Cerebellar nuclear complex (tissue), 1 donor: ENCODE data around the gene IGFL3.
"Not testable (repeated sequence)": the region's sequence is repeated elsewhere in the genome, so short reads cannot be mapped to it uniquely, and the experiment has no call there.

ENCODE experiments used
- DNase-seq, 2 experiments: peaks; one replicate each; lab custom pipeline; 2025; lab: John Stamatoyannopoulos, UW

Gene IGFL3

DNA sequence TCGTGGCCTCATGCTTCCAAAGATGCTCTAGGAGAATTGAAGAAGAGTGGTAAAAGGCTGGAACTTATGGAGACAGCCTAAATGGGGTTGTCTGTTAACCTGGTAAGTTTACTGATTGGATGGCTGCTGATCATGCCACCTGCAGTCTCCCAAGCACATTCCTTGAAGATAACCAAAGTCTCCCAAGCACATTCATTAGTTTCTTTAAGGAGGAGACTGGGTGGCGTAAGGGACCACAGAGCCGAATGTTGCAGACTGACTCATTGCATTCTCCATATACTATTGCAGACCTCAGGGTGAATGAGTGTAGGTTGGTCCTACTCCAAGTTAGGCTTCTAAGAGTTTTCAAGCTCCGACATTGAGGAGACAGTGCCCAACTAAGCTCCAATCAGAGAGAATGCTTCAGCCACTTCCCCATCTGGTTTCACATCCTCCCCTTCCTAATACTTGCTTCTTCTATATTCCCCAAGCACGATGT is at the start of gene IGFL3:
TSS of gene IGFL3 (minus strand) at position 51 of the 478 bp plus-strand sequence. CDS start at position 12, 39 bp downstream.
- DNase-seq: no peak

DNA sequence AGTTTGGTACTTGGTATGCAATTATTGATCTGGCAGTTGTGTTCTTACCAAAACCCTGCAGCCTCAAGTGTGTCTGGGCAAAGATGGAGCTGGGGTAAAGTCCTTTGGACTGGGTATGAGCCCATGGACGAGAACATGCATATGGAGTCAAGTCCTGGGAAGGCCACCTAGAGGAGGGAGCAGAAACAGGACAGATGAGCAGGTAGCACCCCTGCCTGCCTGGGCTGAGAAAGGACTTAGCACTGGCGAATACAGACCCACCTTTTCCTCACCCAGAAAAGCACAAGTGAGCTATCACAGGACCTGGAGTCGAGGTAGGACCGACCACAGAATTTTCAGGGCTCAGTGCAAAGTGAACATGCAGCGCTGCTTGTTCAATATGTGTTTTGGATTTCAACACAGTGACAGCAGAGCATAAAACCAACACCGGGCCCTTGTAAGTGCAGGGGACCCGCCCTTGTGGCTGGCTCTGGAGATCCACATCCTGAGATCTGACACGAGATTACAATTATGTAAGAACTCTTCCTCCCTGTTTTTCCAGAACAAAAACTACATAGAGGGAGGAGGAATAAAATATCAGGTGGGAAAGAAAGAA is 49.5 kb upstream of the IGFL3 start:
- DNase-seq: no peak

DNA sequence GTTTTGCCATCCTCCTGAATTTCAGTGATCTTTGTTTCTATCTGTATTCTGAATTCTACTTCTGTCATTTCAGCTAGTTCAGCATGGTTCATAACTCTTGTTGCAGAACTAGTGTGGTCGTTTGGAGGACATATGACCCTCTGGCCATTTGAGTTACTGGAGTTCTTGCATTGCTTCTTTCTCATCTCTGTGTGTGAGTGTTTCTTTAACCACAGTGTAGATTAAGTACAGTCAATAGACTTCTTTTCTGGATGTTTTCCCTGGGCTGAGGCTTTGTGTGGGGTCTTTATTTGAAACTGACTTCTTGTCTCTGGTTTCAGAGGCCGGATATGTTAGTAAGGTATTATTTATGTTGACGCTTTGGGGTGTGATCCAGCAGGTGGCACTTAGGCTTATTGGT is 38.2 kb upstream of the IGFL3 start:
- DNase-seq: no peak

DNA sequence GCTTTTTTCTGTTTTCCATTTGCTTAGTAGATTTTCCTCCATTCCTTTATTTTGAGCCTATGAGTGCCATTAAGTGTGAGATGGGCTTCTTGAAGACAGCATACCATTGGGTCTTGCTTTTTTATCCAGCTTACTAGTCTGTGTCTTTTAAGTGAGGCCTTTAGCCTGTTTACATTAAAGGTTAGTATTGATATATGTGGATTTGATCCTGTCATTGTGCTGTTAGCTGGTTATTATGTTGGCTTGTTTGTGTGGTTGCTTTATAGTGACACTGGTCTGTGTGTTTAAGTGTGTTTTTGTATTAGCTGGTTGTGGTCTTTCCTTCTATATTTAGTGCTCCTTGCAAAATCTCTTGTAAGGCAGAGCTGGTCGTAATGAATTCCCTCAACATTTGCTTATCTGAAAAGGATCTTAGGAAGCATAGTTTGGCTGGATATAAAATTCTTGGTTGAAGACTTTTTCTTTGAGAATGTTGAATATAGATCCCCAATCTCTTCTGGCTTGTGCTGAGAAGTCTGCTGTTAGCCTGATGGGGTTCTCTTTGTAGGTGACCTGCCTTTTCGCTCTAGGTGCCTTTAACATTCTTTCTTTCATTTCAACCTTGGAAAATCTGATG is 37.3 kb upstream of the IGFL3 start:
- DNase-seq: not testable (repeated sequence)

DNA sequence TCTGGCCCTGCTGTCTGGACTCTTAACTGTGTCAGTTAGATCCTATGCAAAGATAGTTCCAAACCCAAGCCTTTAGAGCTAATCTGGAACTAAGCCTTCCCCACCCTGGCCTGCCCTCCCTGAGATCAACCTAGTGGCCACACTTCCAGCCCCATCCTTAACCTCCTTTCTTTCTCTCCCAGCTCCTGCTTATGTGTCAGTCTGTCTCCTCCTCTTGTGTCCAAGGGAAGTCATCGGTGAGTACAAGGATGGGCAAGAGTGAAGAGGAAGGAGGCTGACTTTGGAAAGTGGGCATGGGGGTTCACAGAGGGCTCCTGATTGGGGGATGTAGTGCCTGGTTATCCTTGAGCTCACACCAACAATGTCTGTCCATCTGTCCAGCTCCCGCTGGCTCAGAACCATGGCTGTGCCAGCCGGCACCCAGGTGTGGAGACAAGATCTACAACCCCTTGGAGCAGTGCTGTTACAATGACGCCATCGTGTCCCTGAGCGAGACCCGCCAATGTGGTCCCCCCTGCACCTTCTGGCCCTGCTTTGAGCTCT is 35.8 kb upstream of the IGFL3 start:
- no peak for DNase-seq

DNA sequence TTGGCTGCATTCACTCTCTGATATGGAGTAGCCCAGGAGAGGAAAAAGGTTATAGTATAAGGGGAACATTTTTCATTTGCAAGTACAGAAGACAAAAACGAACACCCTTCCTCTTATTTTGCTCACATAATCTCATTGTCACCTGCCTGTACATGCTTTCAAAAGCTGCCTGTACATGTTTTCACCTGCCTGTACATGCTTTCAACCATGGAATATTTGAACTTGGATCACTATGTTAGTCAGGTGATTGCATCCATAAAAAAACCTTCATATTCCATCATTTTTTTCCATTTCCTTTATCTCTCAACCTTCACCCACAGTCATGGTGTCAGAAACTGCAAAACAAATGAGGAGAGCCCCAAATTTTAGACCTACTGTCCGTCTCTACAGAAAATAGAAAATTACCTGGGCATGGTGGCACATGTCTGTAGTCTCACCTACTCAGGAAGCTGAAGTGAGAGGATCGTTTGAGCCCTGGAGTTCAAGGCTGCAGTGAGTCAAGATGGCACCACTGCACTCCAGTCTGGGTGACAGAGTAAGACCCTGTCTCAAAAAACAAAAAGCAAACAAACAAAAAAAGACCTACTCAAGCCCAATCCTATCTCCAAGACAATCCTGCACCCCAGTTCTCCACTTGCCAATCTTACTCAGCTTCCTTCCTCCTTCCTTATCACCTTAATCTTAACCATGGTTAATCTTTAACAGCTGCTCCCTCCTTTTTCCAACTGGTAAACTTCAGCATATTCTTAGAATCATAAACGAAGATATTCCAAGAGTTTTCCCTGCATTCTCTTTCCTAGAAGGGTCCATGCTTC is 35.1 kb upstream of the IGFL3 start:
- DNase-seq: no peak

DNA sequence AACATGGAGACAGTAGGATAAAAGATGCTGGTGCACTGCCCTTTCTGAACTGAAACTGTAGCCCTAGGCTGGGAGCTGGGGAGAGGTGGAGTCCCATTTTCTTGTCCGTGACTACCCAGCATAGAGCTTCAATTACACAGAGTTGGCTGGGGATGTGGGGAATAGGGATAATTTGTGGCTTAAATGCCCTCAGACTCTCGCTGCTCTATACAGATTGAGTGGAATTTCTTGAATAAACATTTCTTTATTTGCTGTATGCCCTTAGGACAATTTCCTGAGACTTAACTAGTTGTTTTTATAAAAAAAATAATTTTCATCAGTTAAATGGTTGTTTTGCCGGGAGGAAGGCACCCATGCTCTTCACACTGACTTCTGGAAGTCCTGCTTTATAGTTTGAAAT is 30.7 kb upstream of the IGFL3 start:
- DNase-seq: no peak

DNA sequence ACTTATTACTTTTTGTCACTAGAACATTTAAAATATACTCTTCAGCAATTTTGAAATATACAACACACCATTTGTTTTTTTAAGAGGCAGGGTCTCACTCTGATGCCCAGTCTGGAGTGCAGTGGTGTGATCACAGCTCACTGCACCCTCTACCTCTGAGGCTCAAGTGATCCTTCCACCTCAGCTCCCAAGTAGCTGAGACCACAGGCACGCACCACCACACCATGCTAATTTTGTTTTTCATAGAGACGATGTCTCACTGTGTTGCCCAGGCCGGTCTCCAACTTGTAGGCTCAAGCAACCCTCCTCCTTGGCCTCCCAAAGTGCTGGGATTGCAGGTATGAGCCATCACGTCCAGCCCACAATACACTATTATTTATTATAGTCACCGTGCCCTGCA is 26.1 kb upstream of the IGFL3 start:
- DNase-seq: no peak

DNA sequence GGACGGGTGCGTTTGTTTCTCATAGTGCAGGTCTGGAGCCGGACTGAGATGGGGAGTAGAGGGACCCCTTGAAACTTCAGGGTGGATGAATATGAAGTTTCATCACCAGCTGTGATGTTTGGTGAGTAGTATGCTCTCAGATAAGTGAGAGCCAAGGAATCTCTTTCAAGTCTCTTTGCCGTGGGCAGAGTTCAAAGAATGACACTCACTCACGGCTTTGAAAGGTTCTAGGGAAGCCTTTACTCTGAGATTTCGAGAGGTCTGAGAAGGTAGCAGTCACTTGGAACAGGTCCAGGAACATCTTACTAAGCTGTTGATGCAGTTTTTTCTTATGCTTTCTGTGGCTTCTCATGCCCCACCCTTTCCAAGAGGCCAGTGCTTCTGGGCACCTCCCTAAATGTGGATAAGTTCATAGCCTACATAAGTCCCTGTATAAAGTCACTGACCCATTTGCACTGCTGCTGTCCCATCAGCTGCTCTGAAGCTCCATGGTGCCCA is 23.4 kb upstream of the IGFL3 start, which contains the start of gene IGFL2:
TSS of gene IGFL2 (plus strand) at position 448 of the 498 bp plus-strand sequence. CDS start at position 489, 41 bp downstream.
- DNase-seq: no peak

DNA sequence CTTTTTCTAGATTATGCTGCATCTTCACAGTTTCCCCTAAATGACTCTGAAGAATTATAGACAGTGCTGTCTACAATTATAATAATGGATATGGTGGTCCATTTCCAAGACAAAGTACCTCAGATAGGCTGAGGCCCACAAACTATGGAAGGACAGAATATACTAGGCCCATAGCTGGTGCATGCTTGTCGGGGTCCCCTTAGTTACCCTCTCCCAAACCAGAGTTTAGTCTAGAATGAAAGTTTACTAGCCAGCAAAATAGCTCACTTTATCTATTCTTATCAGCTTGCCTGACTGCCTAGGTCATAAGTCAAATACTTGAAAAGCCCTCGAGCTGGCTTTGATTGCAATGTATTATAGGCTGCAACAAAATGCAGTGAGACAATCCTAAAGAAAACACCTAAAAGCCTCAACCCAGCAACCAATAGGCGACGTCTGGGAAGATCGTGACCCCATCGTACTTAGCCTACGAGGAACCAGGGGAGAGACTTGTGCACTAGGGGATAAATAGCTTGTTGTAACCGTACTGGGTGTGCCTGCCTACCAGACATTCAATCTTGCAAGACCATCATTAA is 22.8 kb upstream of the IGFL3 start:
- DNase-seq: no peak

DNA sequence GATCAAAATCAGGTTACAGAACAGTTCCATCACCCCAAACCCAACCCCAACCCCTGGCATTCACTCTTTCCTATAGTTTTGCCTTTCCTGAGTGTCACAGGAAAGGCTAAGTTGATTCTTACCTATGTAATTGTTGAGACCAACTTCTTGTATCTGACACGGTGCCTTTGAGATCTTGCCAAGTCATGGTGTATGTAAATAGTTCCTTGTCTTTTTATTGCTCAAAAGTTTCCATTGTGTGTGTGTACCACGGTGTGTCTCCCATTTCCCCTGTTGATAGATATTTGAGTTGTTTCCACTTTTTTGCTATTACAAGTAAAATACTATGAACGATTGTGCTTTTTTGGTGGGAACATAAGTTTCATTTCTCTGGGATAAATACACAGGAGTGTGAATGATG is 20.3 kb upstream of the IGFL3 start:
- no peak for DNase-seq

DNA sequence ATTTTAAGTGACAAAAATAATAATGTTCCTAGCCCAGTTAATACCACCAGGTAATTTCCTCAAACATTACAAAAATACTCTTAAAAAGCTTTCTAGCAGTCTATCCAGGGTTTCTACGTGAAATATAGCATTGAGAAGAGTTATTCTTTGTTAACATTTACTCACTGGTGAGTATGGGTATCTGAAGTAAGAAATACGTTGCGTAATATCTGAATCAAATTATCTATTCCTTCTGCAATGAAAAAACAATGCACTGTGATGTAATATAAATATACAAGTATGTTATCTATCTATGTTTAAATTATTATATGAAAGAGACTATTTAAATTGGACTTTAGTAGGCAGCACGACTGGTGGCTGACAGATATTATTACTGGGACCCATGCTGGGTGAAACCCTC is 17.8 kb upstream of the IGFL3 start:
- DNase-seq: no peak

DNA sequence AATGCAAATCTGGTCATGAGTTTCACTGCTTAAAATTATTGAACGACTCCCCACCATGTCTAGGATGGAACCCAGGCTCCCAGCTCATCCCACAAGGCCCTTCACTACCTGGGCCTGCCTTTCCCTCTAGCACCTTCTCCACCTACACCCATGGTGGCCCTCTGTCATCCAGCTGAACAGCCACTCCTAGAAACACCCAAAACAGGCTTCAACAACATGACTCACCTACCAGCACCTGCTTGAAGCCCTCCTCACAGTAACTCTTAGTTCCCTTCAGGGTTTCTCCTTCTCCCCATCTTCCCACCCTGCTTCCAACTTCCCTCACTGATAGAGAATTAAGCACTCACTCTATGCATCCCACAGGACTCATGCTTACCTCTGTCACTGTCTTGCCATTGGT is 16.9 kb upstream of the IGFL3 start:
- DNase-seq: no peak

DNA sequence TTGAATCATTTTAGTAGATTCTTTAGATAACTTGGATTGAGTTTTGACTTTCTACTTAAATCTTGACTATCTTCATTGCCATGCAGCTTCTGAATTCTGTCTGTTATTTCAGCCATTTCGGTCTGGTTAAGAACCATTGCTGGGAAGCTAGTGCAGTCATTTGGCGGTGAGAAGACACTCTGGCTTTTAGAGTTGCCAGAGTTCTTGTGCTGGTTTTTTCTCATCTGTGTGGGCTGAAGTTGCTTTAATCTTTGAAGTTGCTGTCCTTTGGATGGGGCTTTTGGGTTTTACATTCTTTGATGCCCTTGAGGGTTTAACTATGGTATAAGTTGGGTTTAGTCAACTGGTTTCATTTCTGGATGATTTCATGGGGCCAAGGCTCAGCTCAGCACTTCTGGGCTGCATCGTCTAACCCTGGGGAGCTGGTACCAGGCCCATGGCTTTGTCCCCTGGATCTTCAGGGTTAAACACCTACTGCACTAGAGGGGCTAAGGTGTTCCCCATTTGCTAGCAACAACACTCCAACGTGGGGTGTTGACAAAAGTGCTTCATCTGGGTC is 13.5 kb upstream of the IGFL3 start:
- no peak for DNase-seq

DNA sequence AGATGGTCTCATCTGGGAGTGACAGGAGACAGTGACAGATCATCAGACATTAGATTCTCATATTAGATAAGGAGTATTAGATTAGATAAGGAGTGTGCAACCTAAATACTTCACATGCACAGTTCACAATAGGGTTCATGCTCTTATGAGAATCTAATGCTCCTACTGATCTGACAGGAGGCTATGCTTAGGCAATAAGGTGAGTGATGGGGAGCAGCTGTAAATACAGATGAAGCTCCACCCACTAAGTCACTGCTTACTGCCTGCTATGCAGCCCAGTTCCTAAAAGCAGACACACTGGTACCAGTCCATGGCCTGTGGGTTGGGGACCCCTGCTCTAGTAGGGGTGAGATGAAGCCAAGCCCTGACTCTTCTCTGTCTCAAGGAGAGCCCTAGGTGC is 10.0 kb upstream of the IGFL3 start:
- no peak for DNase-seq

DNA sequence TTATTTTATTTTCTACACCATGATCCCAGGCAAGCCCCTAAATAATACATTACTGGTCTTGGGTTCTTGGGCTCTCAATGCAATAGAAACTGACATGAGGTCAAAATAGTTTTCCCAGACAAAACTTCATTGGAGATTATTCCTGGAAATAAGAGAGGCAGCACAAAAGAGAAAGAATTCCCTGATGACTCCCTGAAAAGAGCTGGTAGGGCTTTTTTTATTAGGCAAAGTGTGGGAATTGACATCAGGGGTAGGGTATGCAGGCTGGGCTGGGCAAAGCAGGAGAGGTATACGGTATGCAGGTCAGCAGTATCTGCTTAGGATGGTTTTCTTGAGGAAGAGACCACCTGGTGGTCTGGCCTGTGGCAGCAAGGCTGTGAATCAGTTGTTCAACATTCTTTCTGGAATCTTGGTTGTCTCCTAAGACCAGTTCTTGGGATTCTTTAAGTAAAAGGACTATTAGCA is 9.3 kb upstream of the IGFL3 start:
- no peak for DNase-seq

DNA sequence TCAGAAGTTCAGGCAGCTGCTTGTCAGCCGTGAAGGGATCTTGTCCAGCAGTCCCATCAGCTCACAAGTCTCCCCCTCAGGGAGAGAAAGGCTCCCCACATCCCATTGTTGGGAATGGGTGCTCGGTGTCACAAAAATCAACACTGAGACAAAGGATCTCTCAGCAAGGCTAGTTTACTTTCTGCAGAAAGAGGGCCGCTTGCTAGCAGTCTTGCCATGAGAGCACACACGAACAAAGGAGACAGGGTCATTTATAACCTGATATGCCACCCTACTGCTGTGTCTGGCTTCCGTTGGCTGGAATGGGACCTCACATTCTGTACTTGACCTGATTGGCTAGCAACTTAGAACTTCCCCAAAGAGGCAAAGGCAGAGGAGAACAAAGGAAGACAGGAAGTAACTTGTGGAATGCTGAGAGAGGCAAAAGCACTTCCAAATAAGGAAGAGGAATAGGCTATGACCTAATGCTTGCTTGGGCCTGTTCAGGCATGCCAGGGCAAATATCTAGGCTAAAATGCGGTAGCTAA is 8.7 kb upstream of the IGFL3 start:
- DNase-seq: no peak

DNA sequence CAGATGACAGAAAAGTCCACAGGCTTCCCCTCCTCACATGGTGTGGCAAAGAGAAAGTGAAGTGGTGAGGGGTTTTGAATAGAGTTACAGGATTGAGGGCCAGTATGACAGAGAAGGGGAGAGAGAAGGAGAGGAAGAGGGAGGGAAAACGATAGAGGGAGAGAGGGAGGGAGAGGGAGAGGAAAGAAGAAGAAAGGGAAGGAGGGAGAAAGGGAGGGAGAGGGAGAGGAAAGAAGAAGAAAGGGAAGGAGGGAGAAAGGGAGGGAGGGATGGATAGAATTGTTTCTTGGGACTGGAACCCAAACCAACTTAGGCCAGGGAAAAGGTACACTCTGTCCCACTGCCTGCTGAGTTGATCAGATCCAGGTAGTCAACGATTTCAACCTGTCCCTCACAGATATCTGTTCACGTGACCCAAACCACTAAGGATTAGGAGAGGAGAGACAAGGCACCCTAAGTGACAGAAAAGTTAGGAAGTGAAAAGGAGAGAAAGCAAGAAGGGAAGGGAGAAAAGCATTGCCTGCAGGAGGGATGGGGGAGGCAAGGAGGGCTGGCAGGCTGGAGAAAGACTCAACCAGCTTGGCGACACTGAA is 8.1 kb upstream of the IGFL3 start:
- no peak for DNase-seq

DNA sequence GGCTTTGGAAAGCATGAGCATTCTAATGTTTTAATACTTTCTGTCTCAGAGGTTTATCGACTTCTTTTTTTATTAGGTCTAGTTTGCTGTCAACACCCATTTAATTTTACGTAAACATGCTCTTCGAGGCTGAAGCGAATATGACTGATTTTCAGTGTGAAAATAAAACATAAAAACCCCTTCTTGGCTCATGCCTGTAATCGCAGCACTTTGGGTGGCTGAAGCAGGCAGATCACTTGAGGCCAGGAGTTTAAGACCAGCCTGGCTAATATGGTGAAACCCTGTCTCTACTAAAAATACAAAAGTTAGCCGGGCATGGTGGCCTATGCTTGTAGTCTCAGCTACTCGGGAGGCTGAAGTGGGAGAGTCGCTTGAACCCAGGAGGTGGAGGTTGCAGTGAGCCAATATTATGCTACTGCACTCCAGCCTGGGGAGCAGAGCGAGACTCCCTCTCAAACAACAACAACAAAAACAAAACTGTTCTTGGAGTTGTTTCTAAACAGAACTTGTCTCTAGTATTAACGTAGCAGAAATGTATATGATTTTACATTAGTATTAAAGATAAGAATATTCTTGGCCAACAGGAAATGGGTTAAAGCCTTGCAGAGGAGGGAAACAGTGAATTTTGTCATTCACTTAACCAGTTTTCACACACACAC is 7.1 kb upstream of the IGFL3 start:
- no peak for DNase-seq

DNA sequence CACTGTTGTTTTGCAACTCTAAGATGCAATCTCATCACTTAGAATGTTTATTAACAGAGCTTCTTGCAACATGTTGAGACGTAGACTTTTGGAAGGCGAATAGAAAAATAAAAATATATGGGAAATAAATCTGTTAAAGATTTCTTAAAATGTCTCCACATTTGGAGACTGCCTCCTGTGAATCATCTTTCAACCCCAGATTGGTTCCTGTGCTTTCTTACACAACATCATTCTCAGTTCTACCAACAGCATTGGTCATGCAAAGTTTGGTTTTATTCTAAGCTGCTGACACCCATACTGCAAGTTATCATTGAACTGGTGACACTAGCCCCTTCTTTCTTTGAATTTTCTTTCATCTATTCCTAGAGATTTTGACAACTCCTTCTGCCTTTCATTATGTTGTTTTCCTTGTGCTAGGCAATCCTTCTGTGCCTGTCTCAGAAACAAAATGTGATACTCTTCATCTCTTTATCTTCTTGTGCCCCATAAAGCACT is 1.6 kb upstream of the IGFL3 start:
- DNase-seq: no peak
